Measurements from ENCODE around the gene GFOD2. TPM values are rescaled to one million over a fixed set of nuclear protein-coding genes. Genes with fewer than 3 reads are reported as not detected.

The GFOD2 gene
- total RNA-seq, 1 experiment from 2014 or later = 23.9 TPM

GRCh38 chr16:67676939-67677338 lies 42.2 kb downstream of the GFOD2 start:
- H3K9me3 Mint-ChIP-seq (ENCODE audit: low read depth, unreplicated experiment) = no peaks in the 10 kb centered on the region
- no peaks in the 10 kb centered on the region for H3K27me3 Mint-ChIP-seq (ENCODE audit: unreplicated experiment)
- no peak overlapping the region for H3K4me3 Mint-ChIP-seq (ENCODE audit: low read depth, unreplicated experiment)
- H3K36me3 Mint-ChIP-seq (ENCODE audit: insufficient read depth, unreplicated experiment) = peaks cover 19% of the 10 kb centered on the region
- no peak for TF ChIP-seq CTCF (IDR thresholded peaks at IDR 0.05; ENCODE audit: unreplicated experiment)
- CTCF ChIA-PET = interaction anchor here (0.6 kb wide), 1 partner anchor 174 kb away, joined by 3 read pairs; no protein-coding TSS in a partner anchor
- BruUV-seq (replicated peaks) = no TSS peak
- DNase-seq = no peak
- intact Hi-C loops (cut with micrococcal nuclease; ENCODE audit: unreplicated experiment) = no loop called here
- peaks cover 13% of the 10 kb centered on the region for H3K4me1 Mint-ChIP-seq (ENCODE audit: low read depth, unreplicated experiment)
- no peak overlapping the region for H3K27ac Mint-ChIP-seq (ENCODE audit: unreplicated experiment)

GRCh38 chr16:67676516-67676915 lies 42.6 kb downstream of the GFOD2 start:
- peaks cover 19% of the 10 kb centered on the region for H3K36me3 Mint-ChIP-seq (ENCODE audit: insufficient read depth, unreplicated experiment)
- H3K27ac Mint-ChIP-seq (ENCODE audit: unreplicated experiment) = no peak overlapping the region
- no TSS peak for BruUV-seq (replicated peaks)
- no peak for DNase-seq
- no peak for TF ChIP-seq CTCF (IDR thresholded peaks at IDR 0.05; ENCODE audit: unreplicated experiment)
- no peaks in the 10 kb centered on the region for H3K9me3 Mint-ChIP-seq (ENCODE audit: low read depth, unreplicated experiment)
- H3K4me3 Mint-ChIP-seq (ENCODE audit: low read depth, unreplicated experiment) = no peak overlapping the region
- peaks cover 13% of the 10 kb centered on the region for H3K4me1 Mint-ChIP-seq (ENCODE audit: low read depth, unreplicated experiment)
- CTCF ChIA-PET = interaction anchor here (0.6 kb wide), 1 partner anchor 173 kb away, joined by 3 read pairs; no protein-coding TSS in a partner anchor
- intact Hi-C loops (cut with micrococcal nuclease; ENCODE audit: unreplicated experiment) = no loop called here
- H3K27me3 Mint-ChIP-seq (ENCODE audit: unreplicated experiment) = no peaks in the 10 kb centered on the region

GRCh38 chr16:67675999-67676398 lies 43.1 kb downstream of the GFOD2 start:
- CTCF ChIA-PET = interaction anchor here (0.5 kb wide), 1 partner anchor 95 kb away, joined by 3 read pairs; no protein-coding TSS in a partner anchor
- no peak overlapping the region for H3K27ac Mint-ChIP-seq (ENCODE audit: unreplicated experiment)
- peaks cover 19% of the 10 kb centered on the region for H3K36me3 Mint-ChIP-seq (ENCODE audit: insufficient read depth, unreplicated experiment)
- BruUV-seq (replicated peaks) = no TSS peak
- no peak for DNase-seq
- no peak for TF ChIP-seq CTCF (IDR thresholded peaks at IDR 0.05; ENCODE audit: unreplicated experiment)
- no peak overlapping the region for H3K4me3 Mint-ChIP-seq (ENCODE audit: low read depth, unreplicated experiment)
- H3K4me1 Mint-ChIP-seq (ENCODE audit: low read depth, unreplicated experiment) = peaks cover 13% of the 10 kb centered on the region
- intact Hi-C loops (cut with micrococcal nuclease; ENCODE audit: unreplicated experiment) = no loop called here
- no peaks in the 10 kb centered on the region for H3K9me3 Mint-ChIP-seq (ENCODE audit: low read depth, unreplicated experiment)
- no peaks in the 10 kb centered on the region for H3K27me3 Mint-ChIP-seq (ENCODE audit: unreplicated experiment)

- Mint-ChIP-seq H3K9me3 (ENCODE audit: low read depth, unreplicated experiment) (no peaks in the 10 kb centered on the region), H3K4me1 (ENCODE audit: low read depth, unreplicated experiment) (peaks cover 13% of the 10 kb centered on the region), H3K27me3 (ENCODE audit: unreplicated experiment) (no peaks in the 10 kb centered on the region), H3K27ac (ENCODE audit: unreplicated experiment) (no peak overlapping the region), H3K36me3 (ENCODE audit: insufficient read depth, unreplicated experiment) (peaks cover 19% of the 10 kb centered on the region), H3K4me3 (ENCODE audit: low read depth, unreplicated experiment) (no peak overlapping the region)
- no peak for TF ChIP-seq CTCF (IDR thresholded peaks at IDR 0.05; ENCODE audit: unreplicated experiment)
- no peak for DNase-seq
- intact Hi-C loops (cut with micrococcal nuclease; ENCODE audit: unreplicated experiment) = no loop called here
- CTCF ChIA-PET = interaction anchor here (0.5 kb wide), 1 partner anchor 96 kb away, joined by 3 read pairs; no protein-coding TSS in a partner anchor
- no TSS peak for BruUV-seq (replicated peaks)
Measured at GRCh38 chr16:67675579-67675935, 43.6 kb downstream of the GFOD2 start.
